T-helper 1 cell treated with Interleukin-12 subunit alpha and Interleukin-12 subunit beta and Interleukin-4 antibody, amounts not matched to agents 30 ng/mL and 1 ng/mL, for 36 hours (primary cell): Measurements from ENCODE around the gene LARGE1. TPM values are rescaled to one million over a fixed set of nuclear protein-coding genes. Genes with fewer than 3 reads are reported as not detected.
"Not testable (repeated sequence)": the region's sequence is repeated elsewhere in the genome, so short reads cannot be mapped to it uniquely, and the experiment has no call there.

Experiments used
- intact Hi-C: fragments of 100-400 bp; cut with micrococcal nuclease; formaldehyde crosslinking; loops from one replicate; pipeline ENCODE4 v1.15.1; 2024
- total RNA-seq: library from RNA; stranded (reverse); gene quantifications from 2 replicates; pipeline ENCODE4 v1.2.3, GENCODE V29; 2022

LARGE1 gene
- total RNA-seq, 1 donor from 2014 or later: 0.32 TPM

GRCh38 chr22:33566495-33566894 lies 353.8 kb downstream of the LARGE1 start:
- intact Hi-C loops: not testable (repeated sequence)

- intact Hi-C loops: no loop called here
Measured at GRCh38 chr22:33565580-33565995, 354.7 kb downstream of the LARGE1 start.

- intact Hi-C loops: no loop called here
Measured at GRCh38 chr22:33564683-33565082, 355.6 kb downstream of the LARGE1 start.

- intact Hi-C loops: no loop called here
Measured at GRCh38 chr22:33563220-33563964, 356.9 kb downstream of the LARGE1 start.

- intact Hi-C loops: no loop called here
Measured at GRCh38 chr22:33562501-33562900, 357.8 kb downstream of the LARGE1 start.

GRCh38 chr22:33561149-33561807 lies 359.0 kb downstream of the LARGE1 start:
- intact Hi-C loops: no loop called here

- intact Hi-C loops: no loop called here
Measured at GRCh38 chr22:33557836-33558235, 362.4 kb downstream of the LARGE1 start.

DNA sequence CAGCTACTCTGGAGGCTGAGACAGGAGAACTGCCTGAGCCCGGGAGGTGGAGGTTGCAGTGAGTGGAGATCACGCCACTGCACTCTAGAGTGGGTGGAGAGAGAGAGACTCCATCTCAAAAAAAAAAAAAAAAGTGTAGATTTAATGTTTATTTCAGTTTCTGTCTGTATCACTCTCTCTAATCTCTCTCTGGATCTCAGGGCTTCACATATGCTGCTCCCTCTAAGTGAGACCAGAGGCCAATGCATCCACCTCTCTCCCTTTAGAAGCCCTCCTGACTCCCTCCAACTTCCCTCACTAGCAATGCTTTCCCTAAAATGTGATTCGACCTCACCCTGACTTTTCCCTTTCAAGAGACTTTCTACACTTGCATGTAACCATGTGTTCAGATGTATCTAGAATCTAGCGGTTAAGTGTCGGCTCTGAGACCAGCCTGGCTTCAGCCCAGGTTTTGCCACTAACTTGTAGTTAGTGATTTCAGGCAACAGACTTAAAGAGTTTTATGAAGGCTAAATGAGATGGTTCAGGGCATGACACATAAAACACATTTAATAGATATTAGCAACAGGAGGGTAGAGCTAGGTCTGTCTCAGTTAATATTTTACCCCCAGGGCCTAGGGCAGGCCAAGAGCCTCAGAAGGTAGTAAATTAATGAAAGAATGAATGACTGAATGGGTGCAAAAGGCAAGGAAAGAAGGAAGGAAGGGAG lies 364.3 kb downstream of the LARGE1 start:
- intact Hi-C loops: no loop called here

GRCh38 chr22:33553493-33553892 lies 366.8 kb downstream of the LARGE1 start:
- intact Hi-C loops: no loop called here

GRCh38 chr22:33544707-33545106 lies 375.6 kb downstream of the LARGE1 start:
- intact Hi-C loops: no loop called here

- intact Hi-C loops: no loop called here
Measured at GRCh38 chr22:33542722-33543121, 377.6 kb downstream of the LARGE1 start.

GRCh38 chr22:33542153-33542552 lies 378.1 kb downstream of the LARGE1 start:
- intact Hi-C loops: no loop called here

- intact Hi-C loops: no loop called here
Measured at GRCh38 chr22:33539902-33540751, 380.1 kb downstream of the LARGE1 start.

- intact Hi-C loops: no loop called here
Measured at GRCh38 chr22:33539202-33539901, 380.9 kb downstream of the LARGE1 start.

DNA sequence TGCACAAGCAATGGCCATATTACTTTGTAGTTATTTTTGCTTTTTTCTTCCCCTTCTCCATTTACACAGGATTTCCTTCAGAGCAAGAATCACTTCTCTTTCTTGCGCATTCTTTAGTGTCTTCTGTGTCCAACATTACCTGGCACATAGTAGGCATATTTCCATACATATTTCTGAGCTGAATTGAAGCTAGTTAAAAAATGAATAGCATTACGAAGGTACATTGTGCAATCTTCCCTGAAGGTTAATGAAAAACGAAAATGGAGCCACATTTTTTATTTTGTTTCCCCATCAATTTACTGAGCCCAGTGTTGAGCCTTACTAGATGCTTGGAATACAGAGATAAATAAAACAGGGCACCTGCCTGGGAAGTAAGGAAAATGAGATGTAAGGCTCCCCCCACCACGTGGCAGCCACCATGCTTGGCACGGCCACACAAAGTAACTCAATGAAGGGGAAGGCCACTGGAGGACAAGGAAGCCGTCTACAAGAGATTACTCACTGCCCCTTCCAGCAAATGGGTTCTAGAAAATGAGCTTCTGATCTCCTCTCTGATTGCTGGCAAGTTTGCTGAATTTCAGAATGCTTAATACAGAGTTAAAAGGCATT lies 381.9 kb downstream of the LARGE1 start:
- intact Hi-C loops: no loop called here

DNA sequence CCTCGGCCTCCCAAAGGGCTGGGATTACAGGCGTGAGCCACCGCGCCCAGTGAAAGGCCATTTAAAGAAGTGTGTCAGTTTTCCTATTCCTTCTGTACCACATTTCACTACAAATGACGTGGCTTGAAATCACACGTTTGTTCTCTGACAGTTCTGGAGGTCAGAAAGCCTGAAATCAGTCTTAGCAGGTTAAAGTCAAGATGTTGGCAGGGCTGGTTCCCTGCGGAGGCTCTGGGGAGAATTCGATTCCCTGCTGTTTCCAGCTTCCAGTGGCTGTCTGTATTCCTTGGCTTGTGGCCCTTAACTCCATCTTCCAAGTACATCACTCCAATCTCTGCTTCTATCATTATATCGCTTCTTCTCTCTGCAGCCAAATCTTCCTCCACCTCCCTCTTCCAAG lies 383.2 kb downstream of the LARGE1 start:
- intact Hi-C loops: no loop called here

DNA sequence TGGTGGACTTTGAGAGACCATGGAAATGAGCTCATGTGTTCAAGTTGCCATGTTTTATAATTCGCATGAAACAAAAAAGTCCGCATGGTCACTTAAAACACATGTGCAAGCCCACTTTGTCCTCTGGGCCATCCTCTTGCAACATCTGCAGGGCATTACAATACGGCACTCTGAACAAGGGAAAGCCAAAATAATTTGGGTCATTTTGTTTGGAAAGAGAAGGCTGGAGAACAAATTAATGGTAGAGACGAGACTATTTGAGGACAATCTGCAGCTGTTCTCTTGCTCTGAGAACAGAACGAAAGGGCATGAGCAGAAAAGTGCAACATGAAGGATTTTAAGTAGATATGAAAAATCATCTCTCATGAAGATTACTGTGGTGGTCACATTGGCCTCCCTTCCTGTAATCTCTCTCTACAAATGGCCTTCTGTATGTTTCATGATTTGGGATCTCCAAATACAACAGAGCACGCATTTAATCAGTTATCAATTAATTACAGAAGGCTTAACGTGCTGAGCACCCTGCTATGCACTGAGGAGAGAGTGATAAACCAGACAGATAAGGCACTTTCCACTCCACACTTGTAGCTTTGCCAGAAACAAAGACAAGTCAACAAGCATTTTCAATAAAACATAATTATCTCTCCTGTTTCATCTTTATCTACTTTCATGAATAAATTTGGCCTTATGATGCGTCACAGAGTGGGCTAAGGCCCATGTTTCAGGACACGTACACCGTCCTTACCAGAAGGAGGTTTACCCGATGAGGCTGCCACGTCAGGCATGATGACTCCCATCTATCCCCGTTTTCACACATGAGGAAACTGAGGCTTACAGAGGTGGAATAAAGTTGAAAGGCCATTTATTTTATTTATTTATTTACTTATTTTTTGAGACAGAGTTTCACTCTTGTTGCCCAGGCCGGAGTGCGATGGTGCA lies 384.1 kb downstream of the LARGE1 start:
- intact Hi-C loops: no loop called here

GRCh38 chr22:33529424-33530113 lies 390.7 kb downstream of the LARGE1 start:
- intact Hi-C loops: no loop called here

- intact Hi-C loops: no loop called here
Measured at GRCh38 chr22:33528183-33528582, 392.1 kb downstream of the LARGE1 start.
